Measurements from ENCODE around the gene GAL3ST2. TPM values are rescaled to one million over a fixed set of nuclear protein-coding genes. Genes with fewer than 3 reads are reported as not detected.

The GAL3ST2 gene
- total and polyA plus RNA-seq, 3 donors from 2014 or later, result 0.54 to 4.3 (median 2.8) TPM

- Histone ChIP-seq H3K27me3 (no peaks in the 10 kb centered on the region), H3K9me3 (no peaks in the 10 kb centered on the region), H3K27ac (no peak overlapping the region), H3K4me3 (no peak overlapping the region), H3K36me3 (ENCODE audit: low read depth, missing control alignments) (no peaks in the 10 kb centered on the region), H3K4me1 (peaks cover 3% of the 10 kb centered on the region)
- intact Hi-C loops (cut with DNase I; ENCODE audit: low total_unique reads), result no loop called here
- WGBS, 2 donors, result 65 to 67% methylated on average over 18 to 19 of the region's 22 CpGs
- DNase-seq, result no peak
- TF ChIP-seq CTCF (IDR thresholded peaks at IDR 0.05) (no peak), POLR2A (IDR thresholded peaks at IDR 0.05) (no peak)
Measured at GRCh38 chr2:241750076-241750840, 26.4 kb upstream of the GAL3ST2 start.

GRCh38 chr2:241751152-241751551, 25.5 kb upstream of the GAL3ST2 start:
- 87 to 97% methylated on average over 14 to 15 of the region's 15 CpGs for WGBS, 2 donors
- Histone ChIP-seq H3K4me1 (peaks cover 3% of the 10 kb centered on the region), H3K36me3 (ENCODE audit: low read depth, missing control alignments) (no peaks in the 10 kb centered on the region), H3K4me3 (no peak overlapping the region), H3K27ac (no peak overlapping the region), H3K9me3 (no peaks in the 10 kb centered on the region), H3K27me3 (no peaks in the 10 kb centered on the region)
- no peak for DNase-seq
- intact Hi-C loops (cut with DNase I; ENCODE audit: low total_unique reads), result no loop called here
- no peak for TF ChIP-seq POLR2A (IDR thresholded peaks at IDR 0.05)
- TF ChIP-seq CTCF (IDR thresholded peaks at IDR 0.05), result no peak

GRCh38 chr2:241751776-241752175, 24.8 kb upstream of the GAL3ST2 start:
- H3K36me3 ChIP-seq (ENCODE audit: low read depth, missing control alignments), result no peaks in the 10 kb centered on the region
- TF ChIP-seq POLR2A (IDR thresholded peaks at IDR 0.05) (no peak), CTCF (IDR thresholded peaks at IDR 0.05) (no peak)

GRCh38 chr2:241752253-241752652, 24.4 kb upstream of the GAL3ST2 start:
- no peak for DNase-seq
- 99% methylated on average over 14 of the region's 14 CpGs; no CpG with 5 or more reads in 1 of the 2 donors for WGBS, 2 donors
- TF ChIP-seq POLR2A (IDR thresholded peaks at IDR 0.05) (no peak), CTCF (IDR thresholded peaks at IDR 0.05) (no peak)
- Histone ChIP-seq H3K36me3 (ENCODE audit: low read depth, missing control alignments) (no peaks in the 10 kb centered on the region), H3K9me3 (no peaks in the 10 kb centered on the region), H3K27me3 (no peaks in the 10 kb centered on the region), H3K27ac (no peak overlapping the region), H3K4me3 (no peak overlapping the region), H3K4me1 (peaks cover 3% of the 10 kb centered on the region)
- intact Hi-C loops (cut with DNase I; ENCODE audit: low total_unique reads), result no loop called here

More at GRCh38 chr2:241751776-241752175, 24.8 kb upstream of the GAL3ST2 start:
- Histone ChIP-seq H3K27me3 (no peaks in the 10 kb centered on the region), H3K4me3 (no peak overlapping the region), H3K4me1 (peaks cover 3% of the 10 kb centered on the region), H3K27ac (no peak overlapping the region), H3K9me3 (no peaks in the 10 kb centered on the region)
- WGBS, 2 donors, result 77 to 89% methylated on average over 6 to 15 of the region's 18 CpGs
- no peak for DNase-seq
- intact Hi-C loops (cut with DNase I; ENCODE audit: low total_unique reads), result no loop called here
